SK-N-MC (cell line): Measurements from ENCODE around the gene EPHX1.

Source experiments
- EZH2 ChIP-seq: fragments of 200-600 bp; sonication (generic); IDR thresholded peaks from one replicate; pipeline ENCODE4 v1.6.1; 2017; ENCODE audit warnings: antibody characterized with exemption
- FOXP2 ChIP-seq: optimal IDR thresholded peaks from 2 replicates; pipeline ENCODE3; 2011; ENCODE audit warnings: mild to moderate bottlenecking, moderate library complexity; ENCODE audit not compliant: insufficient read depth; ENCODE audit errors: extremely low read length, control extremely low read depth
- POLR2AphosphoS5 ChIP-seq: IDR thresholded peaks from 2 replicates; pipeline ENCODE4 v1.6.1; 2012; ENCODE audit warnings: mild to moderate bottlenecking, low read depth, low read length, borderline replicate concordance

GRCh38 chr1:225870911-225871310 lies 61.0 kb downstream of the EPHX1 start:
- TF ChIP-seq POLR2AphosphoS5 (no peak), EZH2 (no peak), FOXP2 (no peak)
